K562 (cell line): ENCODE data around the gene ANKRD16. TPM values are rescaled to one million over a fixed set of nuclear protein-coding genes. Genes with fewer than 3 reads are reported as not detected.

Experiments used
- ATAC-seq: fragments of 200-7000 bp; cut with Tn5 transposase; 3 replicates; pipeline ENCODE4 v1.9.1; 2020; ENCODE audit warnings: moderate library complexity
- BruUV-seq: library from RNA; stranded (reverse); fragments of 400-500 nt; replicated peaks from 2 replicates; lab custom pipeline; 2021; lab: Mats Ljungman, UMichigan
- CTCF ChIA-PET: fragments of 300-600 bp; formaldehyde crosslinking; extraction: SDS; loops from one replicate; lab custom pipeline; 2021; ENCODE audit warnings: low intra/inter-chr PET ratio; lab: Yijun Ruan, JAX
- POLR2A ChIA-PET: fragments of 300-600, 350-650 bp; sonication (Branson Sonifier 250); formaldehyde crosslinking; extraction: SDS; loops from one replicate; lab custom pipeline; 2021; ENCODE audit warnings: antibody characterized with exemption, inconsistent platforms; lab: Yijun Ruan, JAX
- DNase-seq, 4 experiments: peaks; one replicate each; pipeline versions ENCODE4 v3.0.0 to v3.0.0-alpha.2; 2011 to 2018; ENCODE audit warnings: low spot score in 3 of 4, mixed read lengths in 3 of 4; ENCODE audit errors: extremely low read depth in 1 of 4
- FAIRE-seq: peaks from 2 replicates; lab custom pipeline; 2011; peaks lifted over from hg19 to GRCh38; lab: Jason Lieb, UNC
- H2AFZ ChIP-seq: 2 replicates; pipeline ENCODE4 v1.6.0; 2011; ENCODE audit warnings: low read depth, low read length, control low read depth, inconsistent platforms
- H3K27ac ChIP-seq: fragments of 200-600 bp; 3 replicates; pipeline ENCODE4 v1.8.0; 2011; ENCODE audit warnings: low read depth, mild to moderate bottlenecking, control low read depth, inconsistent platforms, low read length, moderate library complexity, mixed read lengths; ENCODE audit errors: extremely low read depth
- H3K27me3 ChIP-seq, 2 experiments: fragments of 300-600 bp in 1 of 2; 2 replicates in 1 of 2; 3 replicates in 1 of 2; pipeline versions ENCODE4 v1.6.0 to v1.8.0; 2011; ENCODE audit warnings: inconsistent platforms in 2 of 2, low read length in 2 of 2, mild to moderate bottlenecking in 1 of 2, mixed read lengths in 1 of 2, moderate library complexity in 1 of 2; ENCODE audit not compliant: control insufficient read depth in 2 of 2, insufficient read depth in 2 of 2
- H3K36me3 ChIP-seq: fragments of 300-600 bp; 3 replicates; pipeline ENCODE4 v1.8.0; 2011; ENCODE audit warnings: mild to moderate bottlenecking, low read length, inconsistent platforms; ENCODE audit not compliant: control insufficient read depth, insufficient read depth
- H3K4me1 ChIP-seq, 2 experiments: fragments of 200-600 bp in 1 of 2; replicated peaks in 1 of 2; 2 replicates in 1 of 2; 3 replicates in 1 of 2; pipeline versions ENCODE4 v1.5.1 to v1.8.0; 2011; ENCODE audit warnings: inconsistent platforms in 2 of 2, low read length in 2 of 2, mild to moderate bottlenecking in 1 of 2, mixed read lengths in 1 of 2, moderate library complexity in 1 of 2; ENCODE audit not compliant: control insufficient read depth in 2 of 2, insufficient read depth in 2 of 2
- H3K4me2 ChIP-seq: 2 replicates; pipeline ENCODE4 v1.6.1; 2011; ENCODE audit warnings: low read length, control low read depth, inconsistent platforms, mixed read lengths; ENCODE audit not compliant: insufficient read depth
- H3K4me3 ChIP-seq: fragments of 200-600 bp; sonication (generic), shearing (Covaris generic); 2 replicates; pipeline ENCODE4 v1.5.1; 2016; ENCODE audit warnings: control low read depth, inconsistent platforms
- H3K79me2 ChIP-seq: fragments of 200-600 bp; 3 replicates; pipeline ENCODE4 v1.8.0; 2011; ENCODE audit warnings: low read length, inconsistent platforms; ENCODE audit not compliant: control insufficient read depth, insufficient read depth
- H3K9ac ChIP-seq, 2 experiments: 2 replicates each; pipeline versions ENCODE4 v1.6.0 to v1.6.1; 2011; ENCODE audit warnings: low read depth in 2 of 2, low read length in 2 of 2, control low read depth in 1 of 2, inconsistent platforms in 1 of 2, mild to moderate bottlenecking in 1 of 2, mixed read lengths in 1 of 2; ENCODE audit not compliant: insufficient read depth in 1 of 2
- H3K9me1 ChIP-seq: one replicate; pipeline ENCODE4 v1.6.0; 2011; ENCODE audit warnings: inconsistent platforms, mild to moderate bottlenecking, low read length, moderate library complexity; ENCODE audit not compliant: control insufficient read depth, insufficient read depth
- H3K9me3 ChIP-seq: replicated peaks from 2 replicates; pipeline ENCODE4 v1.5.1; 2011; ENCODE audit warnings: low read depth, low read length, inconsistent platforms; ENCODE audit not compliant: control insufficient read depth, insufficient read depth
- H4K20me1 ChIP-seq: replicated peaks from 2 replicates; pipeline ENCODE4 v1.6.1; 2011; ENCODE audit warnings: low read length, inconsistent platforms, mixed read lengths; ENCODE audit not compliant: control insufficient read depth, insufficient read depth
- BHLHE40 ChIP-seq: IDR thresholded peaks from 2 replicates; pipeline ENCODE4 v1.6.1; 2011; ENCODE audit warnings: low read length, improper control_type of control experiment
- CC2D1A ChIP-seq: fragments of 450-650 bp; IDR thresholded peaks from 2 replicates; pipeline ENCODE4 v1.6.1; 2017; ENCODE audit warnings: mild to moderate bottlenecking
- ETV6 ChIP-seq, 3 experiments: fragments of 150-350 bp in 1 of 3; sonication (generic) in 1 of 3; formaldehyde crosslinking in 1 of 3; IDR thresholded peaks; 2 replicates each; pipeline versions ENCODE4 v1.6.1 to v1.8.0; 2014 to 2022; ENCODE audit warnings: borderline replicate concordance in 2 of 3, low read depth in 2 of 3, antibody characterized with exemption in 1 of 3, low read length in 1 of 3, mild to moderate bottlenecking in 1 of 3, missing genetic modification reagents in 1 of 3
- FOXP1 ChIP-seq: sonication (generic); formaldehyde crosslinking; IDR thresholded peaks from 2 replicates; pipeline ENCODE4 v1.8.0; 2022; ENCODE audit warnings: mild to moderate bottlenecking, missing genetic modification reagents
- GABPB2 ChIP-seq: fragments of 250-450 bp; sonication (Bioruptor Pico); conservative IDR thresholded peaks from 2 replicates; pipeline ENCODE4 v1.5.1; 2021; ENCODE audit warnings: mild to moderate bottlenecking
- MEF2A ChIP-seq: IDR thresholded peaks from 2 replicates; pipeline ENCODE4 v1.6.1; 2011; ENCODE audit warnings: low read depth, mild to moderate bottlenecking, low read length, moderate library complexity; ENCODE audit not compliant: control insufficient read depth
- PML ChIP-seq: IDR thresholded peaks from 2 replicates; pipeline ENCODE4 v1.6.1; 2012; ENCODE audit warnings: low read length, inconsistent platforms
- SRSF1 ChIP-seq: fragments of 200-400 bp; formaldehyde crosslinking; IDR thresholded peaks from 2 replicates; pipeline ENCODE4 v1.6.1; 2017; ENCODE audit warnings: mild to moderate bottlenecking, low read depth, low read length, moderate library complexity
- STAT5A ChIP-seq: IDR thresholded peaks from 2 replicates; pipeline ENCODE4 v1.6.1; 2012; ENCODE audit warnings: low read length, inconsistent platforms, borderline replicate concordance
- TARDBP ChIP-seq: fragments of 450-650 bp; IDR thresholded peaks from 2 replicates; pipeline ENCODE4 v1.6.1; 2016
- THRAP3 ChIP-seq: fragments of 450-650 bp; IDR thresholded peaks from 2 replicates; pipeline ENCODE4 v1.6.1; 2016; ENCODE audit warnings: mild to moderate bottlenecking, inconsistent platforms, borderline replicate concordance
- TOE1 ChIP-seq, 2 experiments: fragments of 450-650 bp in 1 of 2; sonication (generic) in 1 of 2; formaldehyde crosslinking in 1 of 2; IDR thresholded peaks; 2 replicates each; pipeline versions ENCODE4 v1.7.1 to v1.8.0; 2016 to 2022; ENCODE audit warnings: borderline replicate concordance in 2 of 2, mild to moderate bottlenecking in 2 of 2, antibody characterized with exemption in 1 of 2, inconsistent platforms in 1 of 2, low read depth in 1 of 2, missing genetic modification reagents in 1 of 2, moderate library complexity in 1 of 2
- TRIM24 ChIP-seq, 2 experiments: fragments of 450-650 bp; IDR thresholded peaks; 2 replicates each; pipeline ENCODE4 v1.6.1; 2016
- XRCC5 ChIP-seq: fragments of 200-400 bp; formaldehyde crosslinking; IDR thresholded peaks from 2 replicates; pipeline ENCODE4 v1.6.1; 2017; ENCODE audit warnings: low read depth, mild to moderate bottlenecking, low read length
- ZFP1 ChIP-seq: fragments of 450-650 bp; formaldehyde crosslinking; IDR thresholded peaks from 2 replicates; pipeline ENCODE4 v1.4.0; 2020; ENCODE audit warnings: mild to moderate bottlenecking, mixed read lengths
- ZNF431 ChIP-seq: sonication (generic); formaldehyde crosslinking; IDR thresholded peaks from 2 replicates; pipeline ENCODE4 v1.8.0; 2022; ENCODE audit warnings: mild to moderate bottlenecking, missing genetic modification reagents
- WGBS: fragments of 100-300 bp; shearing (Covaris generic); methylation state at CpG from one replicate; pipeline ENCODE4 v1.1.6; 2016; ENCODE audit warnings: low coverage, mixed read lengths; ENCODE audit not compliant: insufficient coverage; ENCODE audit errors: missing lambda C conversion rate; 5-methylcytosine and 5-hydroxymethylcytosine counted together
- in situ Hi-C: fragments of 300-500 bp; cut with MboI; formaldehyde crosslinking; loops from 4 replicates; pipeline ENCODE4 v1.15.0; 2018; ENCODE audit warnings: inconsistent platforms, mixed read lengths
- intact Hi-C: fragments of 100-400 bp; cut with micrococcal nuclease; formaldehyde crosslinking; loops from 2 replicates; pipeline ENCODE4 v1.14.2; 2022
- polyA plus RNA-seq, 8 experiments: library from polyadenylated mRNA; depleted of rRNA in 4 of 8; stranded (reverse) in 5 of 8; unstranded in 3 of 8; fragments of >200 nt; fragmentation: Nextera tagmentation in 2 of 8; fragmentation: Illumina TruSeq in 1 of 8; extraction: Ambion mirVana in 2 of 8; extraction: Trizol in 1 of 8; gene quantifications; 2 replicates each; pipeline versions ENCODE4 v1.2.1 to v1.2.3, GENCODE V29; 2011 to 2014; ENCODE audit warnings: inconsistent platforms in 1 of 8, missing spikeins in 1 of 8
- total RNA-seq, 7 experiments: library from RNA; depleted of rRNA in 6 of 7; stranded (reverse); fragments of >200 nt in 6 of 7; fragmentation: Illumina TruSeq in 2 of 7; extraction: Trizol in 2 of 7; gene quantifications; 2 replicates each; pipeline versions ENCODE4 v1.2.1 to v1.2.3, GENCODE V29; 2011 to 2021; ENCODE audit warnings: low replicate concordance in 1 of 7
- TF ChIP-seq, protein P1 (sequence below): fragments of 450-650 bp; formaldehyde crosslinking; IDR thresholded peaks from 2 replicates; pipeline ENCODE4 v1.4.0; 2020; ENCODE audit warnings: mild to moderate bottlenecking, mixed read lengths
- TF ChIP-seq, protein P2 (sequence below): fragments of 450-650 bp; IDR thresholded peaks from 2 replicates; pipeline ENCODE4 v1.6.1; 2016; ENCODE audit warnings: low read depth, mild to moderate bottlenecking, moderate library complexity
- TF ChIP-seq, protein P3 (sequence below): fragments of 250-450 bp; sonication (Bioruptor Pico); IDR thresholded peaks from 2 replicates; pipeline ENCODE4 v1.8.0; 2021; ENCODE audit warnings: mild to moderate bottlenecking, moderate library complexity

ANKRD16 gene
- total and polyA plus RNA-seq, 9 of the 15 experiments (the other 6 are each of a cell fraction or from before 2014, with no cell fraction given), result 1.5 to 16.0 (median 9.5) TPM

DNA sequence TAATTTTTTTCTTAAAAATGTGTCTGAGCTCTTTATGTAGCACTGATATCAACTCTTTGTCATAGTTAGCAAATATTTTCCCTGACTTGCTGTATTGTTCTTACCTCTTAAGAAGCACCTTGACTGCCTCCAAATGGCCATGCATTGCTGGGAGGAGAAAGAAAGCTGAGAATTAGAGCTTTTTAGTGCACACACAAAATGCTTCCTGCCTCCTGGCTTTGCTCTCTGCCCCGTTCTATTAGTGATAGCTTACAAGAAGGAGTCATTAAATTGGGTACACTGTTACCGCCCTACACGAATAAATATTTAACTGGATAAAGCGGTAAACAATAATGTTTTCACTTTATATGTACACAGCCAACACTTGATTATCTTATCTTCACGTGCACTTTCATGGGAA is 4.1 kb downstream of the ANKRD16 start:
- H3K79me2 ChIP-seq, result peaks cover 34% of the 10 kb centered on the region
- DNase-seq (no peak), ATAC-seq (no peak), FAIRE-seq (no peak)
- BruUV-seq, result no TSS peak
- no peak overlapping the region for H3K4me2 ChIP-seq
- H3K9me1 ChIP-seq, result no peaks in the 10 kb centered on the region
- POLR2A ChIA-PET, result interaction anchor here (1.2 to 4.2 kb wide), 3 partner anchors 9 to 72 kb away, joined by 4 to 14 read pairs (median 8); partner anchors contain the start of gene GDI2
- no peaks in the 10 kb centered on the region for H3K9me3 ChIP-seq
- WGBS, result 92% methylated on average over 5 of the region's 5 CpGs
- intact Hi-C loops, result no loop called here
- in situ Hi-C loops, result no loop called here
- peaks cover 11 to 24% of the 10 kb centered on the region in 2 experiments for H3K4me1 ChIP-seq
- H3K27ac ChIP-seq, result no peak overlapping the region
- peaks cover 60% of the 10 kb centered on the region for H3K36me3 ChIP-seq
- no peak for TF ChIP-seq GABPB2 (CRISPR knock-in tag)
- no peak for TF ChIP-seq THRAP3
- no peak for TF ChIP-seq MEF2A
- no peak for TF ChIP-seq FOXP1 (CRISPR knock-in tag)
- TF ChIP-seq SRSF1, result no peak
- TF ChIP-seq STAT5A, result no peak
- no peak for TF ChIP-seq TARDBP
- TF ChIP-seq, protein P1, sequence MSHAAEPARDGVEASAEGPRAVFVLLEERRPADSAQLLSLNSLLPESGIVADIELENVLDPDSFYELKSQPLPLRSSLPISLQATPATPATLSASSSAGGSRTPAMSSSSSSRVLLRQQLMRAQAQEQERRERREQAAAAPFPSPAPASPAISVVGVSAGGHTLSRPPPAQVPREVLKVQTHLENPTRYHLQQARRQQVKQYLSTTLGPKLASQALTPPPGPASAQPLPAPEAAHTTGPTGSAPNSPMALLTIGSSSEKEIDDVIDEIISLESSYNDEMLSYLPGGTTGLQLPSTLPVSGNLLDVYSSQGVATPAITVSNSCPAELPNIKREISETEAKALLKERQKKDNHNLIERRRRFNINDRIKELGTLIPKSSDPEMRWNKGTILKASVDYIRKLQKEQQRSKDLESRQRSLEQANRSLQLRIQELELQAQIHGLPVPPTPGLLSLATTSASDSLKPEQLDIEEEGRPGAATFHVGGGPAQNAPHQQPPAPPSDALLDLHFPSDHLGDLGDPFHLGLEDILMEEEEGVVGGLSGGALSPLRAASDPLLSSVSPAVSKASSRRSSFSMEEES, result no peak
- no peak for TF ChIP-seq ZNF431 (CRISPR knock-in tag)
- TF ChIP-seq ETV6 (IDR thresholded peaks at IDR 0.05; ENCODE audit: borderline replicate concordance in 1 of 2, low read depth in 2 of 2, low read length in 1 of 2), result no peak
- no peak for TF ChIP-seq ETV6 (CRISPR knock-in tag; IDR thresholded peaks at IDR 0.05; ENCODE audit: borderline replicate concordance)
- no peak for TF ChIP-seq TRIM24 (IDR thresholded peaks at IDR 0.05)
- TF ChIP-seq PML, result no peak
- TF ChIP-seq, protein P2, sequence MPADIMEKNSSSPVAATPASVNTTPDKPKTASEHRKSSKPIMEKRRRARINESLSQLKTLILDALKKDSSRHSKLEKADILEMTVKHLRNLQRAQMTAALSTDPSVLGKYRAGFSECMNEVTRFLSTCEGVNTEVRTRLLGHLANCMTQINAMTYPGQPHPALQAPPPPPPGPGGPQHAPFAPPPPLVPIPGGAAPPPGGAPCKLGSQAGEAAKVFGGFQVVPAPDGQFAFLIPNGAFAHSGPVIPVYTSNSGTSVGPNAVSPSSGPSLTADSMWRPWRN, result no peak
- no peak for TF ChIP-seq TOE1 (IDR thresholded peaks at IDR 0.05; ENCODE audit: borderline replicate concordance)
- no peak for TF ChIP-seq TOE1 (CRISPR knock-in tag; IDR thresholded peaks at IDR 0.05; ENCODE audit: borderline replicate concordance, low read depth)
- TF ChIP-seq CC2D1A, result no peak
- no peak for TF ChIP-seq ZFP1 (CRISPR knock-in tag)
- TF ChIP-seq, protein P3, sequence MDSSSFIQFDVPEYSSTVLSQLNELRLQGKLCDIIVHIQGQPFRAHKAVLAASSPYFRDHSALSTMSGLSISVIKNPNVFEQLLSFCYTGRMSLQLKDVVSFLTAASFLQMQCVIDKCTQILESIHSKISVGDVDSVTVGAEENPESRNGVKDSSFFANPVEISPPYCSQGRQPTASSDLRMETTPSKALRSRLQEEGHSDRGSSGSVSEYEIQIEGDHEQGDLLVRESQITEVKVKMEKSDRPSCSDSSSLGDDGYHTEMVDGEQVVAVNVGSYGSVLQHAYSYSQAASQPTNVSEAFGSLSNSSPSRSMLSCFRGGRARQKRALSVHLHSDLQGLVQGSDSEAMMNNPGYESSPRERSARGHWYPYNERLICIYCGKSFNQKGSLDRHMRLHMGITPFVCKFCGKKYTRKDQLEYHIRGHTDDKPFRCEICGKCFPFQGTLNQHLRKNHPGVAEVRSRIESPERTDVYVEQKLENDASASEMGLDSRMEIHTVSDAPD (CRISPR knock-in tag), result no peak
- TF ChIP-seq XRCC5, result no peak
- no peak for TF ChIP-seq BHLHE40
- no peak overlapping the region for H2AFZ ChIP-seq
- CTCF ChIA-PET, result no interaction called here
- no peak overlapping the region for H3K4me3 ChIP-seq
- H3K9ac ChIP-seq, result no peak overlapping the region
- no peaks in the 10 kb centered on the region for H3K27me3 ChIP-seq
- no peaks in the 10 kb centered on the region; the same call in 1 of the 2 replicates for H4K20me1 ChIP-seq
